Endodermal cell (in vitro differentiated cells): ENCODE results near the gene CAMTA1. TPM values are rescaled to one million over a fixed set of nuclear protein-coding genes. Genes with fewer than 3 reads are reported as not detected.
"Not testable (repeated sequence)": the region's sequence is repeated elsewhere in the genome, so short reads cannot be mapped to it uniquely, and the experiment has no call there.

Experiments used
- DNase-seq: peaks from one replicate; pipeline ENCODE4 v3.0.0-alpha.2; 2017
- H3K27ac ChIP-seq: 2 replicates; pipeline ENCODE4 v1.5.1; 2013; ENCODE audit warnings: mild to moderate bottlenecking, low read depth, low read length, moderate library complexity
- H3K27me3 ChIP-seq: 2 replicates; pipeline ENCODE4 v1.6.1; 2013; ENCODE audit warnings: mild to moderate bottlenecking, low read length, moderate library complexity; ENCODE audit not compliant: insufficient read depth, control insufficient read depth, poor library complexity, severe bottlenecking
- H3K36me3 ChIP-seq: 2 replicates; pipeline ENCODE4 v1.7.0; 2013; ENCODE audit warnings: mild to moderate bottlenecking, low read length, moderate library complexity; ENCODE audit not compliant: control insufficient read depth, insufficient read depth
- H3K4me1 ChIP-seq: one replicate; pipeline ENCODE4 v1.7.0; 2013; ENCODE audit warnings: low read length; ENCODE audit not compliant: control insufficient read depth, insufficient read depth
- H3K4me3 ChIP-seq: 2 replicates; pipeline ENCODE4 v1.5.1; 2013; ENCODE audit warnings: mild to moderate bottlenecking, low read length, moderate library complexity
- H3K9ac ChIP-seq: 2 replicates; pipeline ENCODE4 v1.6.1; 2013; ENCODE audit warnings: mild to moderate bottlenecking, low read length, moderate library complexity; ENCODE audit not compliant: poor library complexity, severe bottlenecking; ENCODE audit errors: extremely low read depth
- H3K9me3 ChIP-seq: 2 replicates; pipeline ENCODE4 v1.6.1; 2013; ENCODE audit warnings: mild to moderate bottlenecking, low read length, moderate library complexity; ENCODE audit not compliant: control insufficient read depth
- H3K27ac Mint-ChIP-seq: 2 replicates; pipeline ENCODE4 v1.8.0; 2020; ENCODE audit warnings: mixed read lengths
- H3K27me3 Mint-ChIP-seq: 2 replicates; pipeline ENCODE4 v1.8.0; 2021; ENCODE audit warnings: mild to moderate bottlenecking, mixed read lengths; ENCODE audit not compliant: insufficient read depth
- H3K36me3 Mint-ChIP-seq: 2 replicates; pipeline ENCODE4 v1.8.0; 2020; ENCODE audit warnings: low read depth, mixed read lengths
- H3K4me1 Mint-ChIP-seq: 2 replicates; pipeline ENCODE4 v1.8.0; 2020; ENCODE audit warnings: mixed read lengths
- H3K4me3 Mint-ChIP-seq: 2 replicates; pipeline ENCODE4 v1.8.0; 2020; ENCODE audit warnings: mild to moderate bottlenecking, moderate library complexity, mixed read lengths
- H3K9me3 Mint-ChIP-seq: 2 replicates; pipeline ENCODE4 v1.8.0; 2020; ENCODE audit warnings: mild to moderate bottlenecking, mixed read lengths
- WGBS, 2 experiments: methylation state at CpG; one replicate each; pipeline versions ENCODE4 v1.1.5 to v1.1.7; 2013; ENCODE audit warnings: missing lambda C conversion rate in 2 of 2, mixed read lengths in 1 of 2; ENCODE audit not compliant: insufficient coverage in 1 of 2, insufficient read length in 1 of 2; 5-methylcytosine and 5-hydroxymethylcytosine counted together
- total RNA-seq, 2 donors: library from RNA; stranded (reverse); fragmentation: NEBNext Ultra II Directional in 1 of 2; extraction: Animal tissue kit (Norgen Biotek cat#: 25700) in 1 of 2; gene quantifications; 2 replicates in 1 of 2; 3 replicates in 1 of 2; pipeline ENCODE4 v1.2.1, GENCODE V29; 2021
- TF ChIP-seq, protein P1 (sequence below): fragments of 200-600 bp; sonication (generic); conservative IDR thresholded peaks from 2 replicates; pipeline ENCODE4 v1.5.0; 2021; ENCODE audit warnings: antibody characterized with exemption, mild to moderate bottlenecking

Gene CAMTA1
- total RNA-seq, 2 donors from 2014 or later: 123 to 137 TPM

DNA sequence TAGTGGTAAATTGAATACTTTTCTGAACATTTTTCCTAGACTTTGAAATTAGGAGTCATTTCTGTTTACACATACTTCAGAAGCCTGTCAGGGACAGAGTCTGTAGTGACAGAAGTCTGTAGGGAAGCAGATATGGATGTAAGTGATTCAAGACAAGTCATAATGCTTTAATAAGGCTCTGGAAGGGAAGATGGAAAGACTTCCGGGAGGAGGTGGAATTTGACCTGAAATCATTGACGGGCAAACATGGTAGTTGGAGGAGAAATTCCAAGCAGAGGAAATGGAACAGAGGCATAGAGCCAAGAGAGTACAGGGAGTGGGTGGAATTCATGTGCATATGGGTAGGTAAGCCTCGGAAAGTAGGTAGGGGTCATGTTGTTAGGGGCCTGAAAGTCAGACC lies 22.5 kb downstream of the CAMTA1 start:
- H3K36me3 Mint-ChIP-seq: peaks cover 6% of the 10 kb centered on the region
- no peaks in the 10 kb centered on the region for H3K4me1 ChIP-seq
- no peak overlapping the region for H3K4me3 Mint-ChIP-seq
- H3K27ac ChIP-seq: no peak overlapping the region
- no peaks in the 10 kb centered on the region for H3K9me3 Mint-ChIP-seq
- H3K27me3 Mint-ChIP-seq: no peaks in the 10 kb centered on the region
- TF ChIP-seq, protein P1, sequence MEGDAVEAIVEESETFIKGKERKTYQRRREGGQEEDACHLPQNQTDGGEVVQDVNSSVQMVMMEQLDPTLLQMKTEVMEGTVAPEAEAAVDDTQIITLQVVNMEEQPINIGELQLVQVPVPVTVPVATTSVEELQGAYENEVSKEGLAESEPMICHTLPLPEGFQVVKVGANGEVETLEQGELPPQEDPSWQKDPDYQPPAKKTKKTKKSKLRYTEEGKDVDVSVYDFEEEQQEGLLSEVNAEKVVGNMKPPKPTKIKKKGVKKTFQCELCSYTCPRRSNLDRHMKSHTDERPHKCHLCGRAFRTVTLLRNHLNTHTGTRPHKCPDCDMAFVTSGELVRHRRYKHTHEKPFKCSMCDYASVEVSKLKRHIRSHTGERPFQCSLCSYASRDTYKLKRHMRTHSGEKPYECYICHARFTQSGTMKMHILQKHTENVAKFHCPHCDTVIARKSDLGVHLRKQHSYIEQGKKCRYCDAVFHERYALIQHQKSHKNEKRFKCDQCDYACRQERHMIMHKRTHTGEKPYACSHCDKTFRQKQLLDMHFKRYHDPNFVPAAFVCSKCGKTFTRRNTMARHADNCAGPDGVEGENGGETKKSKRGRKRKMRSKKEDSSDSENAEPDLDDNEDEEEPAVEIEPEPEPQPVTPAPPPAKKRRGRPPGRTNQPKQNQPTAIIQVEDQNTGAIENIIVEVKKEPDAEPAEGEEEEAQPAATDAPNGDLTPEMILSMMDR: no peak
- DNase-seq: no peak
- H3K27me3 ChIP-seq: no peaks in the 10 kb centered on the region
- H3K4me1 Mint-ChIP-seq: no peaks in the 10 kb centered on the region
- H3K27ac Mint-ChIP-seq: no peak overlapping the region
- peaks cover 7% of the 10 kb centered on the region for H3K36me3 ChIP-seq
- WGBS, 2 experiments: 78 to 90% methylated on average over 2 to 3 of the region's 3 CpGs
- no peak overlapping the region for H3K4me3 ChIP-seq
- H3K9ac ChIP-seq: no peak overlapping the region
- H3K9me3 ChIP-seq: no peaks in the 10 kb centered on the region

DNA sequence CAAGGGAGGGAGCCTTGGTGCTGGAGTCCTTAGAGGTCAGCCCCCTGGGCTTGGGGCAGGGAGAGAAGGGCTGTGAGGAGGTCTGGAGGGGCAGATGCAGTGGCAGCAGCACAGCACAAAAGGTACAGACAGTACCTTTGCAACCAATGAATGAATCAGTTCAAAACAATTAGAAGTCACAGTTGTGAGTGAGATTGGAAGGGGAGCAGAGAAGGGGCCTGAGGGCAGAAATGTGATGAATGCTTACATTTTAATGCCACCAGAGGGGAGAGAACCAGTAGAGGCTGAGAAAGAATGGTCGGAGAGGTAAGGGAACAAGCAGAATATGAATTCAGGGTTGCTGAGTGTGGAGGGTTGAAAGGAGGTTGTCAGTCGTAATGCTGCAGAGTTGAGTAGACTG lies 24.2 kb downstream of the CAMTA1 start:
- Histone ChIP-seq H3K9ac (no peak overlapping the region), H3K27me3 (no peaks in the 10 kb centered on the region), H3K4me1 (no peaks in the 10 kb centered on the region), H3K9me3 (no peaks in the 10 kb centered on the region), H3K27ac (no peak overlapping the region), H3K36me3 (peaks cover 7% of the 10 kb centered on the region), H3K4me3 (no peak overlapping the region)
- Mint-ChIP-seq H3K4me3 (no peak overlapping the region), H3K4me1 (no peaks in the 10 kb centered on the region), H3K9me3 (no peaks in the 10 kb centered on the region), H3K36me3 (peaks cover 6% of the 10 kb centered on the region), H3K27me3 (no peaks in the 10 kb centered on the region), H3K27ac (no peak overlapping the region)
- DNase-seq: no peak
- TF ChIP-seq, protein P1: no peak
- 100% methylated on average over 2 of the region's 2 CpGs for WGBS, 2 experiments

DNA sequence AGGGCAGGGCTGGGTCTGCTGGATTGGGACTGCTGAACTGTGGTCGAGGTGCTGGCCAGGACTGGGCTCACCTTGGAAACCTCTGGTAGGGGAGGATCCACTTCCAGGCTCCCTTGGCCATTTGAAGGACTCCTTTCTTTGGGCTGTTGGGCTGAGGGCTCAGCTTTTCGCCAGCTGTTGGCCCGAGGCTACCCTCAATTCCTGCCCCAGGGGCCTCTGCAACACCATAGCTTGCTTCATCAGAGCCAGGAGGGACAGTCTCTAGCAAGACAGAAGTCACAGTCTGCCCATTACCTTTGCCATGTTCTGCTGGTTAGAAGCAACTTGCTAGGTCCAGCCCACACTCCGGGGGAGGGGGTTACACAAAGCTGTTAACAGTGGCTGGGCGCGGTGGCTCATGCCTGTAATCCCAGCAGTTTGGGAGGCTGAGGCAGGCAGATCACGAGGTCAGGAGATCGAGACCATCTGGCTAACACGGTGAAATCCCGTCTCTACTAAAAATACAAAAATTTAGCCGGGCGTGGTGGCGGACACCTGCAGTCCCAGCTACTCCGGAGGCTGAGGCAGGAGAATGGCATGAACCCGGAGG lies 25.0 kb downstream of the CAMTA1 start:
- not testable (repeated sequence) for H3K4me1 Mint-ChIP-seq, H3K27ac ChIP-seq

DNA sequence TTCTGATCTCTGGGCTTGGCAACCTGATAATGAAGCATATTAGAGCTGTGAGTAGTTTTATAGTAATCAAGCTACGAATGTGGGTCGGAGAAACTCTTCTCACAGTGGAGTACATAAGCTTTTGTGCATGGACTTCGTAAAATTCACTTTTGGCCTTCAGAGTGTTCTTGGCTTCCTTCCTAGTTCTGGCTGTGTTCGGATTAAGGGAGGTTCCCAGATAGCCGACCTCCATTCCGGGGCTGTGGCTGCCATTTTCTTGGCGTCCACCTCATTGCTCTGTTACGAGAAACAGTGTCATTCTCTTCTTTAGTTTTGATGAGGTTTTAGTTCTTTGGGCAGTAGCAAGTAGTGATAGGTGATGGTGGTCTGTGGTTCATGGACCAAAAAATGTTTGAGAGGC lies 26.3 kb downstream of the CAMTA1 start:
- H3K36me3 ChIP-seq: peaks cover 7% of the 10 kb centered on the region
- Mint-ChIP-seq H3K4me1 (no peaks in the 10 kb centered on the region), H3K27me3 (no peaks in the 10 kb centered on the region), H3K4me3 (no peak overlapping the region), H3K9me3 (no peaks in the 10 kb centered on the region), H3K27ac (no peak overlapping the region), H3K36me3 (peaks cover 6% of the 10 kb centered on the region)
- no peak overlapping the region for H3K4me3 ChIP-seq
- TF ChIP-seq, protein P1: no peak
- no peak overlapping the region for H3K27ac ChIP-seq
- H3K9ac ChIP-seq: no peak overlapping the region
- H3K9me3 ChIP-seq: no peaks in the 10 kb centered on the region
- no peak for DNase-seq
- 95 to 100% methylated on average over 4 to 8 of the region's 8 CpGs for WGBS, 2 experiments
- H3K4me1 ChIP-seq: peaks cover 2% of the 10 kb centered on the region
- no peaks in the 10 kb centered on the region for H3K27me3 ChIP-seq

More for the DNA sequence above, 25.0 kb downstream of the CAMTA1 start:
- not testable (repeated sequence) for DNase-seq, H3K36me3 Mint-ChIP-seq, H3K27me3 ChIP-seq, H3K36me3 ChIP-seq, H3K9me3 ChIP-seq, H3K4me1 ChIP-seq, H3K4me3 ChIP-seq, H3K4me3 Mint-ChIP-seq, H3K9me3 Mint-ChIP-seq, H3K27me3 Mint-ChIP-seq, H3K9ac ChIP-seq
- WGBS, 2 experiments: 92 to 95% methylated on average over 12 to 15 of the region's 15 CpGs
- peak overlapping the region; percentile 13 for H3K27ac Mint-ChIP-seq
